Cardiac fibroblast (primary cell): ENCODE data around the gene ICE2.
A peak's percentile ranks its signal among the peaks of the same experiment; 100 is the strongest.

ENCODE experiments used
- DNase-seq, 2 donors: peaks; one replicate each; pipeline versions ENCODE4 v3.0.0 to v3.0.0-alpha.2; 2010; ENCODE audit warnings: low read depth in 2 of 2
- H3K4me3 ChIP-seq, 2 donors: replicated peaks in 1 of 2; 1 replicate in 1 of 2; 2 replicates in 1 of 2; pipeline ENCODE4 v1.5.1; 2011; ENCODE audit warnings: low read depth in 2 of 2, low read length in 2 of 2, mild to moderate bottlenecking in 2 of 2, moderate library complexity in 1 of 2
- TF ChIP-seq, protein P1 (sequence below): IDR thresholded peaks from one replicate; pipeline ENCODE4 v1.5.1; 2011; ENCODE audit warnings: low read depth, mild to moderate bottlenecking, low read length, inconsistent platforms

Gene ICE2

DNA sequence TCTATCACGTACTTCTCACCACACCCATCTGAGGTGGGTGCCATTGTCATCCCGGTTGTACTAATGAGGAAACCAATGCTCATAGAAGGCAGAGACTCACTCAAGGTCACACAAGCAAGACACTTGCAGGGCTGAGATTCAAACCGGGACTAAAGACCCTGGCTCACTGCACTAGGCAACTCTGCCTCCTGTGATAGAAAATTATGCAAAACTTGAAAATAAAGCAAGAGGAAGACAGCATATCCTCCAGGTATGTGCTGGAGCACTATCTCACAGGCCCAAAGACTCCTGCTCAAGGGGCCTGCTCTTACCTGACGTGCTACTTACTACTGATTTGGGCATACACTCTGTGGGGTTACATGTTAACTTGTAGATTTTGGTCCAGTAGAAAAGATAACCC is 106.7 kb downstream of the ICE2 start:
- DNase-seq, result no peak
- no peak overlapping the region for H3K4me3 ChIP-seq
- TF ChIP-seq, protein P1, sequence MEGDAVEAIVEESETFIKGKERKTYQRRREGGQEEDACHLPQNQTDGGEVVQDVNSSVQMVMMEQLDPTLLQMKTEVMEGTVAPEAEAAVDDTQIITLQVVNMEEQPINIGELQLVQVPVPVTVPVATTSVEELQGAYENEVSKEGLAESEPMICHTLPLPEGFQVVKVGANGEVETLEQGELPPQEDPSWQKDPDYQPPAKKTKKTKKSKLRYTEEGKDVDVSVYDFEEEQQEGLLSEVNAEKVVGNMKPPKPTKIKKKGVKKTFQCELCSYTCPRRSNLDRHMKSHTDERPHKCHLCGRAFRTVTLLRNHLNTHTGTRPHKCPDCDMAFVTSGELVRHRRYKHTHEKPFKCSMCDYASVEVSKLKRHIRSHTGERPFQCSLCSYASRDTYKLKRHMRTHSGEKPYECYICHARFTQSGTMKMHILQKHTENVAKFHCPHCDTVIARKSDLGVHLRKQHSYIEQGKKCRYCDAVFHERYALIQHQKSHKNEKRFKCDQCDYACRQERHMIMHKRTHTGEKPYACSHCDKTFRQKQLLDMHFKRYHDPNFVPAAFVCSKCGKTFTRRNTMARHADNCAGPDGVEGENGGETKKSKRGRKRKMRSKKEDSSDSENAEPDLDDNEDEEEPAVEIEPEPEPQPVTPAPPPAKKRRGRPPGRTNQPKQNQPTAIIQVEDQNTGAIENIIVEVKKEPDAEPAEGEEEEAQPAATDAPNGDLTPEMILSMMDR, result no peak

DNA sequence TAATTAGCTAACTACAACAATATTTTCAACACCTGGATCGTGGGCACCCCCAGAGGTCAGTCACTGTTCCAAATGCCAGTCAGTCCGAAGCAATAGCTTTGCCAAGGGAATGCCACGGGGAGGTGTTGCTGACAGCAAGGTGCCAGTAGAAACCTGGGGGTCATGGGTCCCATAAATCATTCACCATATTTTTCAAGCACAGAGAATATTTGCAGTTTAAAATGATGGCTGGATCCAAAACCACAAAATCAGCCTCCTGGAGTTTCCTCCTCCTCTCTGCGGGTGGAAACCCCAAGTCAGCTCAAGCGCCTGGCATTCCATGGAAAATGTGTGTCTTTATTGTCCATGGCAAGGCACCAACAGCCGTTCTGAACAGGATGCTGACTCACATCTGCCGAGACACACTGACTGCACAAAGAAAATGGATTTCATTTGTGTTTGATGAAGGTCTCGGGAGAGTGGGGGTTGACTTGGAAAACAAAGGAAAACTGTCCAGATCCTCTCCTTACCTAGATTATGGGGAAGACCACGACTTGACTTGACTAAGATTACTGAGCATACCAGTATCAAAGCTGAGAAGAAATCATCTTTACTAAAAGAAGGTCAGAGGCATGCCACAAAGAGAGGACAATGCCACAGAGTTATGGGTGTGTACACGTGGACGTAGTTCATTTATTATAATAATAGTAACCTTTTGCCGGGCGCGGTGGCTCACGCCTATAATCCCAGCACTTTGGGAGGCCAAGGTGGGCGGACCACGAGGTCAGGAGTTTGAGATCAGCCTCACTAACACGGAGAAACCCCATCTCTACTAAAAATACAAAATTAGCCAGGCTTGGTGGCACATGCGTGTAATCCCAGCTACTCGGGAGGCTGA is 107.5 kb downstream of the ICE2 start:
- peak overlapping the region in 1 of 2 donors; percentile 5 for H3K4me3 ChIP-seq
- TF ChIP-seq, protein P1, result no peak
- peak; percentile 98 to 99 for DNase-seq

- TF ChIP-seq, protein P1, result no peak
- peak overlapping the region in 1 of 2 donors; percentile 5 for H3K4me3 ChIP-seq
- DNase-seq, result no peak
Observed at GRCh38 chr15:60370869-60371136, 108.1 kb downstream of the ICE2 start.

GRCh38 chr15:60370105-60370868 is 108.7 kb downstream of the ICE2 start:
- TF ChIP-seq, protein P1, result no peak
- no peak overlapping the region for H3K4me3 ChIP-seq
- peak; percentile 59 to 84 for DNase-seq

- TF ChIP-seq, protein P1, result no peak
- no peak overlapping the region for H3K4me3 ChIP-seq
- DNase-seq, result no peak
Observed at GRCh38 chr15:60369696-60370095, 109.2 kb downstream of the ICE2 start.
